ENCODE results near the gene PRKCA.
"Not testable (repeated sequence)": the region's sequence is repeated elsewhere in the genome, so short reads cannot be mapped to it uniquely, and the experiment has no call there.

The PRKCA gene

DNA sequence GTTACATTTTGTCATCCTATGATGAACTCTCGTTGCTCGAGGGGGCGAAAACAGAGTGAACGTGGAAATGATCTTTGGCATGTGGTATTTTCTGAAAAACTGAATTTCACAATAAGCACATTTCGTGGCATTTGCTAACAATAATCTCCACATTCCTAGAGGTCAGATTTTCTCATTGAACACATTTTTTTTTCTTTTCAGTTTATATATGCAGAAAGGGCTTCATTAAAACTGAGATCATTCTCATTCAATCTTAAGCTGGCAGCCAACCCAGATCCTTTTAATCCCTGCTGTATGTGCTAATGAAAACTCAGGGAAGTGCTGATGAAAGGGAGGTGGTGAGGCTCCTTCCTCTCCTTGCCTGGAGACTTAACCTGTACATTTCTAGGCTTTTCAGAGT is 52.6 kb downstream of the PRKCA start:
- no peak for DNase-seq

DNA sequence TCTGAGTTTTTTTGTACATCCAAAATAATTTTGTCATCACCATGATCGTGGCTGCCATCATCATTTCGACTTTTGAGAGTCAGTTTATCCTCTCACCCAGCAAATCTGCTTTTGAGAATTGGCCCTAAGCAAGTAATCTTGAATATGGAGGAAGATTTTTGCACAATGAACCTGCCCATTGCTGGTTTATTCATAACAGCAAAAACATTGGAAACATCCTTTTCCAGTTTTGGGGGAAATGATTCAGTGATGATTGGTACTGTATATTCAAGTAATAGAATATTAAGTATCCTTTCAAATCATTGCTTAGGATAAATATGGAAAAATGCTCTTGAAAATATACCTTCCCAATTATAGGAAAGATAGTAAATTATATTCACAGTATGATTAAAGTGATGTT is 53.1 kb downstream of the PRKCA start:
- DNase-seq, result no peak

DNA sequence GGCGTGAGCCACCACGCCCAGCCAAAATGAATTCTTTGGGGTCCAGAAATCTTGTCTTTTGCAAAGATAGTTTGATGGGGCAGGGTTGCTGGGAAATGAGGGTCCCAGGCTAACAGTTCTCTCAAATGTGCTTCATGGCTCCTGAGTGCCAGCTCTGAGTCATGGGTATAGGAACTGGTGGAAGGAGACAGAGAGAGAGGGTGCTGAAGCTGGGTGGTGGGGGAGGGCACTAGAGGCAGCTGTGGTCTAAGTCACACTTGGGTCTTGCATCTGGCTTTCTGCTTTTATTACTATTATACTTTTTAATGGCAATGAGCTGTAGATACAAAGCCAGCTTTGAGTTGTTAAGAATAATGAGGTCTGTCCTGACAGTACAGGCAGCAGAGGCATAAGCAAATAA is 54.6 kb downstream of the PRKCA start:
- no peak for DNase-seq

DNA sequence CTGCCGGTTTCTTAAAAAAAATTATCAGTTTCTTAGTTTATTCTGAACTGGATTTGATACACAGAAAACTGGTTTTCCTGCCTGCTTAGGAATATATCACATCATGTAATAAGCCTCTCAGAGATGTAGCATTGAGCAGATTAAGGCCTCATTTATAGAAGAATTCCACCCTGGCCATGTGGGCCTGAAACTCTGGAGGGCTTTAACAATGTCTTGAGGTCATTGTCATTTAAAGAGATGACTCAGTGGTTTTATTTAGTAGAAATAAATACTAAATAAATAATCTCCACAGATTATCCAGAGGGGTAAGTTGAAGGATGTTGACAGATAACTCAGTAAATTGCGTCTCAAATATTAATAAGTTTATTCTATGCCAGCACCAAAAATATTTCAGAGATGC is 56.9 kb downstream of the PRKCA start:
- no peak for DNase-seq

DNA sequence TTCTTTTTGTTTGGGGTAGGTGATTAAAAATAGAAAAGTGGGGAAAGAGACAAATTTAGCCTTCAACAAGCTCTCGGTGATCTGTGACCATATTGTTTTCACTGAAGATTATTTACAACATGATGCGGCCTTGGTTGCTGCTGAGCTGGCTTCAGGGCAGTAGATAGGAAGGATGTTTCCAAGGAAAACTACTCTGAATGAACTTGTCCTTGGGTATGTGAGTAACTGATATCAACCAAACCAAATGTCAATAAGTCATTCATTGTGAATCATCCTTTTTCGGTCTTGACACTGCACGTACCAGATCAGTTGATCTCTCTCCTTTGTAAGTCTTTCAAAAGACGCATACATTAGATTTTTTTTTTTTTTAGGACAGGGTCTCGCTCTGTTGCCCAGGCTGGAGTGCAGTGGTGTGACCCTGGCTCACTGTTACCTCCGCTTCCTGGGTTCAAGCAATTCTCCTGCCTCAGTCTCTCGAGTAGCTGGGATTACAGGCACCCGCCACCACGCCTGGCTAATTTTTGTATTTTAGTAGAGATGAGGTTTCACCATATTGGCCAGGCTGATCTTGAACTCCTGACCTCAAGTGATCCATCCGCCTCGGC is 58.6 kb downstream of the PRKCA start:
- not testable (repeated sequence) for DNase-seq

DNA sequence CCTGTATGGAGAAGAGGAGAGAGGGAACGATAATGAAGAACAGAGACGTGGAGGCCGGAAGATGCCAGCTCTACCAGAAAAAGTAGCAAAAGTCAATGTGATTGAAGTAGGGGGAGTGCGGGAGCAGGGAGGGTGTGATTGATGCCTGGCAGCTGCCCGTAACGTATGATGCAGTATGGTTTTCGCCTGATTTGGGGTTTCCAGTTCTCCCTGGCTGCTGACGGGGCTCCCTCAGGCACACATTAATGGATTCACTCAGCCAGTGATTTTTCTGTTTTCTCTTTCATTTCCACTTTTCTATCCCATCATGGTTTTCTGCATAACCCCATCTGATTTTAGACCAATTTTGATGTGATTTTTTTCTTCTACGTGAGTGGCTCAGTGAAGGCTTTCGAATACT is 62.1 kb downstream of the PRKCA start:
- no peak for DNase-seq

DNA sequence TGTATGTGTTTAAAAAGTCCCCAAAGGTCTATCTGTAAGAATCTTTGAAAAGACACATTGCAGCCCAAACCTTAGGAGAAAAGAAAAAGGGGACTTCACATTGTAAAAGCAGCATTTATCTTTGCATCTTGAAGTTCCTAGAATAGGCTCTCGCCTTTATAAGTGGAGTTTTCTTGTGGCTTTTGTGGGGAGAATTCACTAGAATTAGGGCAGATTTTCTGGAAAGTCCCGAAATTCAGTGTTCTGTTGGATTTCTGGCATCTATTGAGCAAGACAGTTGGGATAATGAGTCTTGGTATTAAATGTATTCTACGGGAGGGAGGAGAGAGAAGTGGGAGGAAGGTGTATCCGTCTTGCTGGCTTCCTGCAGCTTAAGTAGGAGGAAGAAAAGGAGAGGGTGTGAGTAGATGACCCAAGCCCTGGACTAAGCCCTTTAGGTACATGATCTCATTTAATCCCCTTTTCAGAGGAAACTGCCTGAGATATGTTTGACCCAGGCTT is 62.6 kb downstream of the PRKCA start:
- DNase-seq, result no peak

DNA sequence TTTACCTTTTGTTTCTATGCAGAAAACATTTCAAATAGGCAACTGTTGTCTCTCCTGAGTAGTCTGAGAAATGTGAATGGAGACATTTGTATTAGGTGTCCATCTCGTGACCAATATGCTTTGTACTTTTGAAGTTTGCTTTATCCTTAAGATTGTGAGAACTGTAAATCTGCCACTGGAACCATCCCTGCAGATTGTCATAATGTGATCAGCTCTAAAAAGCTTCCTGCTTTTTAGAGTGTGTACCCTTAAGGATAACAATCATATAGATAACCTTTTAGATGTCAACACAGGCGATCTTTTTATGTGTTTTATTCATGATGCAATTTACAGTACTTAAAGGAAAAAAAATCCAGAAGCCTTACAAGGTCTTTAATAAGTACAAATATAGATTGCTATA is 63.5 kb downstream of the PRKCA start:
- DNase-seq, result no peak

DNA sequence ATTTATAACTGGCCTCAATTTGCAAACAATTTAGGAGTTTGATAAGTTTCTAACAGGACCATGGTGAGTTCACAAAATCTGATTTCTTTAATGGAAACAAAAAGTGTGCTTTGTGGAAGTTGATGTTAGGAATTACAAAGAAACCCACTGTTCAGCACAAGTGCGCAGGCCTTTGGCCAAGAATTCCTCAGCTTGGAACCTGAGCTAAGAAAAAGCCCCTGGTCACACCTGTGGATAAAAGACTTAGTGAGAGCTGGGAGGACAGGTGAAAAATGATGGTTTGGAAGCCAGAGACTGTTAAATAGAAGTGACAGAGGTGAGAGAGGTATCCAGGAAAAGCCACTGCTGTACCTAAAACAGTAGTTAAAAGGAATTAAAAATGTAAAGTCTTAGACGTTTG is 64.7 kb downstream of the PRKCA start:
- no peak for DNase-seq

DNA sequence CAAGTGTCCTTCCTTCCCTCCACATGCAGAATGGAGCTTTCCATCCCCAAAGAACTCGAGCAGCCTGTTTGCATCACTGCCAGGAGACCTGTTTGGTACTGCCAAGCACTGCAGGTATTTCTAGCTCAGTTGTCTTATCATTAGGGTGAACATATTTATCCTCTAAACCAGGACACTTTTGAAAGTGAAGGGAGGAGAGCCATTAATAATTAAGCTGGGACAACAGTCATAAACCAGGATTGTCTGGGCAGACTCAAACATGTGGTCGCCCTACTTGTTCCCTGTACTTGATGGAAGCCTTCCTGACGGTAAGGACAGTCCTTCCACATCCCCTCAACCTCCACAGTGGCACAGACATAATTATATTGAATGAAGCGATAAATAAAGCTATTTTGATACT is 67.4 kb downstream of the PRKCA start:
- DNase-seq, result no peak

DNA sequence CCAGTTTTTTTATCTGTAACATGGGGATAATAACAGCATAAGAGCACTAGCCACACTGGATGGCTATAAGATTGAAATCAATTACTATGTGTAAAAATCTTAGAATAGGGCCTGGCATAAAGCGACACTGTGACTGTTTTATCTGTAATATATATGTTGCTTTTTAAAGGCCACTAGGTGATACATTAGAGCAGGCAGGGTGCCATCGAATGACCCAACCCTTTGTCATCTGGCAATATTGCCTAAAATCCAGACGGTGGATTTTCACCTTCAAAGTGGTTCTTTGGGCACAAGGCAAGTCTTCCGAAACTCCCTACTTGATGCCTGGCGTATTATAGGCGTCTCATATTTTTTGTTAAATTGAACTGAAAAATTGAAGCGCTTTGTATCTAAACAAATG is 69.1 kb downstream of the PRKCA start:
- no peak for DNase-seq

DNA sequence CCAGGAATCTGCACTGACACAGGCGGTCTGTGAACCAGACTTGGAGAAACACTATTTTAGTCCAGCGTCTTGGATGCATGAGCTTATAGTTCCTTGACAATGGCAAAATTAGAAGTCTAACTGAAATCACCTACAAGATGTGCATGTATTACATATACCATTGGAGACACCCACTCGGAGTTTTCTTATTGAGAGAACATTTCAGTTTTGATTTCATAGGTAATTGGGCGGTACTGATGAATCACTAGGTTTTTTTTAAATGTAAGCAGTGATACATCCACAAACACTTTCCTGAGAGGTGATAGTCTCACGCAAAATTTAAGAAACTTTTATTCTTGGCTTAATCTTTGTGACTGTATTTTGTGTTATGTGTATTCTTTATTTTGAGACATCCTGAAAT is 69.8 kb downstream of the PRKCA start:
- DNase-seq, result no peak

DNA sequence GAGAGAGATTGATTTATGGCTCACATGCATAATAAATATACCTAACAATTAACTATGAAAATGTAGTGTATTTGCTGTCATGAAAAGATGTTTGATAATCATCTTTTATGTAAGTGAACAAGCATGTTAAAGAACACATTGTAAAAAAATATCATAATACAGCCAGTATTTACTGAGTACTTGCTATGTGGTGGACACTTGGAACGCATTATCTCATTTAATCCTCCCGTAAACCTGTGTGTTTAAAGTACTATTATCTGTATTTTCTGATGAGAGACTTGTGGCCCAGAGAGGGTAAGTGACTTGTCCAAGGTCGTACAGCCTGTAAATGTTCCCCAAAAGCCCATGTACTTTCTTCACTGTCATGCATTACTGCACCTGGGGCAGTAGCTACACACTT is 70.7 kb downstream of the PRKCA start:
- no peak for DNase-seq

DNA sequence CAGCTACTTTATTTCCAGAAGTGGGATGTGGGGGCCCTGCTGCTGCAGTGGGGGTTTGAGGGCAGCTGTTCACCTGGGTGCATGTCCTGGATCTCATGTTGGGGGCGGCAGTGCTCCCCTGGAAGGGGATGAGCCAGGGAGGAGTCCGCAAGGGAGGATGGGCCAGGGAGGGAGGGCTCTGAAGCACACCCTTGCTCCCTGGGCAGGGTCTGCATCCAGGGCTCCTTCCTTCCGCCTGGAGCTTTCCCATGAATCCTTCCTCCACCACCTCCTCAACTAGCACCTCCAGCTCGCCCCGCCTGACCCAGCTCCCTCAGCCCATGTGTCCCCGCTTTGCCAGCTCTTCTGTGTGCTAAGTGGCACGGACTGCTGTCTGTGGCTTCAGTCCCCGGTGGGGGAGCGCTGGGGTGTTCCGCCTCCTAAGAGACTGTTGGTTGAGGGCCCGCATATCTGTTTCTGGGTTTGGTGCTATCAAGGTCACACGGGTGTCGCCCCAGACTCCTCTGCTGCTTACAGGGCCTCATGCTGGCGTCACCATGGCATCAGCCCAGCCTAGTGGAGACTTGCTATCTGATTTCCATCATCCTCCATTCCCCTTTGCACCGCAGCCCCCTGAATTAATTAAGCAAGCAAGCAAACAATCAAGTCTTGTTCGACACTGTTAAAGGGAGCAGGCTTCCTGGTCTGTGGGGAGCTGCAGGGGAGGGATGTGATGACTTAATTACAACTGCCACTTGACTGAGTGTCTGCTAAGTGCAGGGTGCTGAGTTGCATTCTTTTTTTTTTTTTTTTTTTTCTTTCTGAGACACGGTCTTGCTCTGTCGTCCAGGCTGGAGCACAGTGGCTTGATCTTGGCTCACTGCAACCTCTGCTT is 71.8 kb downstream of the PRKCA start:
- DNase-seq, result no peak

DNA sequence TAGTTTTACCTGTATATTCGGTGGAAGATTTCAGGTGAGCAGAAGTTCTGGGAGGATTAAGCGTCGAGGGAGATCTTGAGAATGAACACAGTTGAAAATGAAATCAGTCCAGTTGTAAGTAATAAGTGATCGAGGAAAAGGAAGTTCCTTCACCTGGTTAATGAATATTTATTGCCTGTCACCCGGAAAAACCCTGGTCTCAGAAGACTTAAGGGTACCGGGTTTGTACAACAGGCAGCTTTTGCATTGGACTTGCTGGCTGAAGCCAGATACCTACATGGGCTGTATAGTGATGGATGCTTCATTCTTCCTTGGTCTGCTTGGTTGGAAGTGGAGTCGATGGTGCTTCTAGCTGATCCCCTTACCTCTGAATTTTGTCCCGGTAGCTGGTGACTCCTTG is 72.7 kb downstream of the PRKCA start:
- DNase-seq, result no peak

DNA sequence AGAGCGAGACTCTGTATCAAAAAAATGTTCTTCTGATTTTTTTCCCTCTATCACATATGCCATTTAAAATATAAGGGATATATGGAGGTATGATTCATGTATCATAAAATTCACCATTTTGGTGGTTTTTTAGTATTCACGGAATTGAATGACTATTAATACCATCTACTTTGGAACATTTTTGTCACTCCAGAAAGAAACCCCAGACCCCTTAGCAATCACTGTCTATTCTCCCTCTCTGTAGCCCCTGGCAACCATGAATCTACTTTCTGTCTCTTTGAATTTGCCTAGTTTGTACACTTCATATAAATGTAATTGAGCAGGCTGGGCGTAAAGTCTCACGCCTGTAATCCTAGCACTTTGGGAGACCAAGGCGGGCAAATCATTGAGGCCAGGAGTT is 75.9 kb downstream of the PRKCA start:
- no peak for DNase-seq

DNA sequence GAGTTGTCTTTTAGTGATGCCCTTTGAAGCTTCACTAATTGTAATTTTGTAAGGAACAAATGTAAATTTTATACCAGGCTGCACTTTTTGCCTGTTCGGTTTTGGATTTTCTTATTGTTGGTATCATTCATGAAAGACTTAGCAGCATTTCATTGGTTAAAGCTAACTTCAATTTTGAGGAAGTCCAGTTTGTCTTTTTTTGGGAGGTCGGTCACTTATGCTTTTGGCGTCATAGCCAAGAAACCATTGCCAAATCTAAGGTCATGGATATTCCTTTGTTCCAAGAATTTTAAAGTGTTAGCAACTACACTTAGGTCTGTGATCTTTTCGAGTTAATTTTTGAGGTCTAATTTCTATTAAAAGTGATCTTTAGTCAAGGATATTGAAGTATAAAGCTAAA is 77.1 kb downstream of the PRKCA start:
- DNase-seq, result no peak

DNA sequence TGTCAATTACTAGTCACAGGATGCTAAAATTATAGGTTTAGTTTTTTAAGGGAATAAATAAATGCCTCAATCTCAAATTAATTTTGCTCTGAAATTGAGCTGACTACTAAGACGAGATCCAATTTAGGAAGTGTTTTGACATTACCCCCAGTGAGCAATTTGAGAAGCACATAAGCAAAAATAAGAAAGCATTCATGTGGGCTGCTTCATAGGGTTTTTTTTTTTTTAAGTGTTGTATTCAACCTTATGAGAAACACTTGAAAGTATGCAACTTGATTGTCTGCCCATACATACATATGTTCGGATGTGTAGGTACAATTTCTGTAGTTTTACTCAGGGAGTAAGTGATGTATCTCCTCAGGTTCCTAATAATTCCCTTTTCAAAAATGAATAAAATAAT is 77.6 kb downstream of the PRKCA start:
- DNase-seq, result no peak

DNA sequence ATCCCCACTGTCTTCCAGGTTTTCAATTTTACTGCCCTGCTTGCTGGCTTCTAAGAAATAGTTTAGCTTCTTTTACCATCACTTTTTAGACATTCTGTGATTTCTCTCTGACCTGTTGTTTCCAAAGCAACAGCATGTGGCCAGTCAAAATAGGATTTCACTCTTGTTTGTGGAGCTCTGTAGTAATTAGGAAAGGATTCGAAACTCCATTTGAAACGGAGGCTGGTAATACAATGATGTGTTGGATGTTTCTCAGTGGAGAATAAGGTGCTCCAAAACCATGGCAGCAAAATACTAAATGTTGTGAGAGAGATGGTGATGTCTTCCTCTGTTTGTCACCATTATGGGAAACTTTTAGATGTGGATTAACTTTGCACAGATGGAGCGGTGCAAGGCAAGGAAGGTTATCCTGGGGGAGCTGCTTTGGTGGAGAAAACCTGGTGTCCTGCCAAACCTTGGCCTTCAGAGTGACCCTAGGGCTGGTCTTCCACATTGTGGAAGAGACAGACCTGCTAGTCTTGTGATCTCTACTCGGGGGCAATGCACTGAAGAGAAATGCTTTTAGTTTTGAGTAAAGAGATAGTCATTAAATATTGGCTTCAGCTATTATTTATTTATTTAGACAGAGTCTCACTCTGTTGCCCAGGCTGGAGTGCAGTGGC is 79.4 kb downstream of the PRKCA start:
- DNase-seq, result no peak

DNA sequence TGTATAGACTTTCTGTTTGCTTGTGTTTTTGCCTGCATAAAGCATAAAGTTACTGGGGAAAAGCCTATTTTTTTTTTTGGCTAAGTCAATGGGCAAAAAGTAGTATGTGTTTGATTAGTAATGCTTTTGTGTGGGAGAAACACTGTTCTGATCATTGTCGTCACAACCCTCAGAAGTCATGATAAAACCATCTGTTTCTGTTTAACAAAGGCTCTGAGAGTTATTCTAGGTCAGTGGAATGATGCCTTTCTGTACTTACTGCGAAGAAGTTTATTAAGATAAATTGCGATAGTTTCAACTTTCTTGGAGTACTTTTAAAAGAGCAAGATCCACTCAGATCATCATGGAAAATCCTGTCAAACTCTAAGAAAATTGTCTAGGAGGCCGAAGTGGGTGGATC is 80.9 kb downstream of the PRKCA start:
- DNase-seq, result no peak

DNA sequence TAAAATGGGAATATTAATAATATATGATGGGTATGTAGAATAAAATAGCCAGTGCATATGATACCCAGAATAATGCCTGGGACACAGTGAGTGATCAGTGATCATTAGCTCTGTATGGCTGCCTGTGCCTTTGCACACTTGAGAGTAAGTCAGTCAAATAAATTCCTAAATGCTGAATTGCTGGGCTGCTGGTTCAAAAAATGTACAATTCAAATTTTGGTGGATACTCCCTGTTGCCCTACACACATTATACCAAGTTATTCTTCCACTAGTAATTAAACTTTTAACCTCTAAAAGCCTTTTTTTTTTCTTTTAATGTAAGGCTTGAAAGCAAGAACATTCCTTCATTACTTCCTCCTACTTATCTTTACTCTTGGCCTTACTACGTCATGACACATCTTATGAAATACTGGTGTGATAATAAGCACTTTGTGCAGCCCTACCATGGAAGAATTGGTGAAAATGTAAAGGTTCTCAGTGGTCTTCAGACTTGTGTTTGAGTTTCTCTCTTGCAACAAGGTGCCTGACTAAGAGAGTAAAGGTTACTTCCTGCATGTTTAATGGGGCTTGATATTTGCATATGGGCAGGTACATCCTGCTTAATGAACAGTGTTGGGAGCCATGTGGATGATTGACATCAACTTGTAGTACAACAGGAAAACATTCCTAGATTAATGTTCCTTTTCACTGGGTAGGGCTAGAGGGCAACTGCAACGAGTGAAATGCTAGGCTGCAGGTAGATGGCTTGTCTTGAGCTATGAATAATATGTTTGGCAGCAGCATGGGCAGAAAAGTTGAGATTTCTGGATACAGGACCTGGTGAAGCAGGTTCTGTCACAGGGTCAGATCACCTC is 84.3 kb downstream of the PRKCA start:
- DNase-seq, result no peak

DNA sequence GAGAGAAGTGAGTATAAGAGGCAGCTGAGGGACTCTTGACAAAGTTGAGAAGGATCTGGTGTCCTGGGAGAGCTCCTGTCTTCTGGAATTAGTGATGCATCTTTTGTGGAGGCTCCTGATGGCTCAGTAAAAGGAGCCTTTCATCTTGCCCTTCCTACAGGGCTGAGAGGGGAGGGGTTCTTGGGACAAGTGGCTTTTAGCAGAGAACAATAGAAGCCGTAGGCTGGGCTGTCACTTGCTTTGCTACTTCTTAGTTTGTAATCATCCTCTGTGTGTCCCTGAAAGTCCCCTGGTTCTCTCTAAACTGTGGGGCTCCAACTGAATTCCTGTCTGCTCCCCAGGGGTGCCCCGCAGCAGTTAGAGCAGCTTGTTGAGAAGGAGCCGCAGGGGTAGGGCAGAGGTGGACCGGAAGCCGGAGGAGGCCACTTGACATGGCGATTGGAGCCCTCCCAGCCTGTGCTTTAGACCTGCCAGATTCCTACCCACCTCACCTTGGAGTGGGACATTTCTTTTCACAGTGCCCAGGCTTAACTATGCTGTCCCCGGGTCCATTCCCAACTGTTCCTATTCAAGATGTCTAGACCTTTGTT is 85.1 kb downstream of the PRKCA start:
- no peak for DNase-seq

Data from NCI-H446 treated with DMSO at 0.1 percent for 48 hours (cell line).